GM23338 (cell line): ENCODE measurements around the gene TMC1. TPM values are rescaled to one million over a fixed set of nuclear protein-coding genes. Genes with fewer than 3 reads are reported as not detected.

ENCODE experiments used
- ATAC-seq: fragments of 200-7000 bp; cut with Tn5 transposase; 3 replicates; pipeline ENCODE4 v1.9.1; 2020
- DNase-seq: peaks from one replicate; pipeline ENCODE4 v3.0.0-alpha.2; 2015; ENCODE audit warnings: low spot score
- H2AFZ ChIP-seq: fragments of 200-600 bp; sonication (generic); 2 replicates; pipeline ENCODE4 v1.8.0; 2016; ENCODE audit warnings: antibody characterized with exemption, mild to moderate bottlenecking, moderate library complexity
- H3F3A ChIP-seq: fragments of 200-600 bp; sonication (generic); replicated peaks from 2 replicates; pipeline ENCODE4 v1.8.0; 2017; ENCODE audit warnings: antibody characterized with exemption, mixed run types, low read depth
- H3K27ac ChIP-seq: fragments of 200-600 bp; sonication (generic); 2 replicates; pipeline ENCODE4 v1.6.1; 2016; ENCODE audit warnings: low read depth
- H3K27me3 ChIP-seq: fragments of 200-600 bp; sonication (generic); 2 replicates; pipeline ENCODE4 v1.8.0; 2016; ENCODE audit warnings: mild to moderate bottlenecking, mixed run types, moderate library complexity; ENCODE audit not compliant: insufficient read depth
- H3K36me3 ChIP-seq: fragments of 200-600 bp; sonication (generic); 2 replicates; pipeline ENCODE4 v1.8.0; 2016; ENCODE audit warnings: mild to moderate bottlenecking; ENCODE audit not compliant: insufficient read depth
- H3K4me1 ChIP-seq: fragments of 200-600 bp; sonication (generic); 2 replicates; pipeline ENCODE4 v1.8.0; 2016; ENCODE audit warnings: mild to moderate bottlenecking, moderate library complexity; ENCODE audit not compliant: insufficient read depth
- H3K4me2 ChIP-seq: fragments of 200-600 bp; sonication (generic); 2 replicates; pipeline ENCODE4 v1.7.1; 2017; ENCODE audit warnings: mixed run types
- H3K4me3 ChIP-seq: fragments of 200-600 bp; sonication (generic); 2 replicates; pipeline ENCODE4 v1.6.1; 2016; ENCODE audit warnings: mixed run types
- H3K79me2 ChIP-seq: fragments of 200-600 bp; sonication (generic); replicated peaks from 2 replicates; pipeline ENCODE4 v1.8.0; 2017; ENCODE audit warnings: mild to moderate bottlenecking; ENCODE audit not compliant: insufficient read depth
- H3K9me2 ChIP-seq: fragments of 200-600 bp; sonication (generic); 2 replicates; pipeline ENCODE4 v1.8.0; 2017; ENCODE audit not compliant: insufficient read depth
- H4K20me1 ChIP-seq: fragments of 200-600 bp; sonication (generic); replicated peaks from 2 replicates; pipeline ENCODE4 v1.8.0; 2017; ENCODE audit warnings: mild to moderate bottlenecking; ENCODE audit not compliant: insufficient read depth
- H3K27ac Mint-ChIP-seq: 2 replicates; pipeline ENCODE4 v1.8.0; 2020; ENCODE audit warnings: inconsistent platforms, mild to moderate bottlenecking, moderate library complexity, mixed read lengths
- H3K27me3 Mint-ChIP-seq: 3 replicates; pipeline ENCODE4 v1.8.0; 2022; ENCODE audit warnings: low read depth, mild to moderate bottlenecking, moderate library complexity, mixed read lengths, inconsistent platforms; ENCODE audit not compliant: insufficient read depth, poor library complexity
- H3K36me3 Mint-ChIP-seq: 3 replicates; pipeline ENCODE4 v1.8.0; 2021; ENCODE audit warnings: low read depth, mild to moderate bottlenecking, inconsistent platforms, moderate library complexity, mixed read lengths
- H3K4me1 Mint-ChIP-seq: 3 replicates; pipeline ENCODE4 v1.8.0; 2020; ENCODE audit warnings: mild to moderate bottlenecking, inconsistent platforms, mixed read lengths
- H3K4me3 Mint-ChIP-seq: 3 replicates; pipeline ENCODE4 v1.8.0; 2021; ENCODE audit warnings: moderate library complexity, mild to moderate bottlenecking, inconsistent platforms, mixed read lengths
- H3K9me3 Mint-ChIP-seq: 3 replicates; pipeline ENCODE4 v1.8.0; 2020; ENCODE audit warnings: moderate library complexity, mild to moderate bottlenecking, inconsistent platforms, mixed read lengths
- CREB1 ChIP-seq: fragments of 250-450 bp; sonication (Bioruptor Pico); IDR thresholded peaks from 2 replicates; pipeline ENCODE4 v1.5.0; 2020; ENCODE audit warnings: low read depth, mild to moderate bottlenecking, moderate library complexity
- CTCF ChIP-seq, 2 experiments: fragments of 200-600 bp in 1 of 2; sonication (generic) in 1 of 2; conservative IDR thresholded peaks; 2 replicates each; pipeline versions ENCODE4 v1.5.1 to v1.6.1; 2016 to 2017; ENCODE audit warnings: antibody characterized with exemption in 2 of 2, low read depth in 2 of 2, mild to moderate bottlenecking in 2 of 2, moderate library complexity in 1 of 2
- ETS1 ChIP-seq: IDR thresholded peaks from 2 replicates; pipeline ENCODE4 v1.6.1; 2016; ENCODE audit warnings: antibody characterized with exemption
- EZH2 ChIP-seq: fragments of 200-600 bp; sonication (generic); IDR thresholded peaks from one replicate; pipeline ENCODE4 v1.8.0; 2017; ENCODE audit warnings: antibody characterized with exemption, mild to moderate bottlenecking, low read depth; ENCODE audit not compliant: unreplicated experiment
- JUNB ChIP-seq: IDR thresholded peaks from one replicate; pipeline ENCODE4 v1.6.1; 2016; ENCODE audit warnings: antibody characterized with exemption; ENCODE audit not compliant: unreplicated experiment
- NANOG ChIP-seq: IDR thresholded peaks from 2 replicates; pipeline ENCODE4 v1.6.1; 2016; ENCODE audit warnings: antibody characterized with exemption, borderline replicate concordance
- POLR2AphosphoS5 ChIP-seq: IDR thresholded peaks from 2 replicates; pipeline ENCODE4 v1.6.1; 2016; ENCODE audit warnings: antibody characterized with exemption, low read depth
- STAT1 ChIP-seq: IDR thresholded peaks from one replicate; pipeline ENCODE4 v1.6.1; 2016; ENCODE audit warnings: antibody characterized with exemption; ENCODE audit not compliant: unreplicated experiment
- ZNF114 ChIP-seq: fragments of 250-450 bp; sonication (Bioruptor Pico); IDR thresholded peaks from 2 replicates; pipeline ENCODE4 v1.5.0; 2020; ENCODE audit warnings: mild to moderate bottlenecking, moderate library complexity
- ZNF331 ChIP-seq: fragments of 250-450 bp; sonication (Bioruptor Pico); IDR thresholded peaks from 2 replicates; pipeline ENCODE4 v1.5.0; 2020; ENCODE audit warnings: low read depth, mild to moderate bottlenecking, moderate library complexity
- ZNF462 ChIP-seq: fragments of 250-450 bp; sonication (Bioruptor Pico); IDR thresholded peaks from 2 replicates; pipeline ENCODE4 v1.5.0; 2020; ENCODE audit warnings: mild to moderate bottlenecking, moderate library complexity
- polyA plus RNA-seq: library from polyadenylated mRNA; unstranded; fragments of >200 nt; fragmentation: Nextera tagmentation; extraction: Ambion mirVana; gene quantifications from 2 replicates; pipeline ENCODE4 v1.2.1, GENCODE V29; 2016
- total RNA-seq: library from RNA; depleted of rRNA; stranded (reverse); fragments of >200 nt; shearing (Covaris generic); gene quantifications from 2 replicates; pipeline ENCODE4 v1.2.3, GENCODE V29; 2014

The TMC1 gene
- total and polyA plus RNA-seq, 2 experiments from 2014 or later = 0.61 to 1.2 TPM

GRCh38 chr9:72557549-72557948 lies 36.1 kb downstream of the TMC1 start (continued):
- TF ChIP-seq ZNF462 (no peak), ZNF331 (CRISPR knock-in tag) (no peak), CREB1 (no peak), NANOG (no peak), STAT1 (no peak), ETS1 (no peak), EZH2 (no peak), ZNF114 (no peak)

GRCh38 chr9:72560086-72560485 lies 38.7 kb downstream of the TMC1 start:
- no peak overlapping the region for H3K4me3 ChIP-seq
- no peaks in the 10 kb centered on the region for H3K36me3 ChIP-seq
- H3K4me1 ChIP-seq = no peaks in the 10 kb centered on the region
- no peaks in the 10 kb centered on the region for H3K27me3 Mint-ChIP-seq
- ATAC-seq = no peak
- no peak for DNase-seq
- H3K36me3 Mint-ChIP-seq = no peaks in the 10 kb centered on the region
- H3F3A ChIP-seq = no peaks in the 10 kb centered on the region
- no peak overlapping the region for H3K27ac ChIP-seq
- peaks cover 4% of the 10 kb centered on the region; the same call in 1 of the 3 replicates for H3K4me1 Mint-ChIP-seq
- no peak overlapping the region for H3K27ac Mint-ChIP-seq
- no peaks in the 10 kb centered on the region for H4K20me1 ChIP-seq
- no peak overlapping the region for H3K4me2 ChIP-seq
- H3K79me2 ChIP-seq = no peaks in the 10 kb centered on the region
- no peak overlapping the region for H3K4me3 Mint-ChIP-seq
- H3K27me3 ChIP-seq = no peaks in the 10 kb centered on the region
- H3K9me2 ChIP-seq = no peaks in the 10 kb centered on the region
- no peaks in the 10 kb centered on the region; the same call in 2 of the 3 replicates for H3K9me3 Mint-ChIP-seq
- no peak overlapping the region for H2AFZ ChIP-seq
- TF ChIP-seq EZH2 = no peak
- no peak for TF ChIP-seq NANOG
- no peak for TF ChIP-seq JUNB
- no peak for TF ChIP-seq ZNF331 (CRISPR knock-in tag)
- no peak for TF ChIP-seq POLR2AphosphoS5
- no peak for TF ChIP-seq STAT1
- TF ChIP-seq CTCF (conservative IDR thresholded peaks at IDR 0.05; ENCODE audit: low read depth in 2 of 2) = no peak
